ENCODE measurements around the gene SMCHD1.

Gene SMCHD1

DNA sequence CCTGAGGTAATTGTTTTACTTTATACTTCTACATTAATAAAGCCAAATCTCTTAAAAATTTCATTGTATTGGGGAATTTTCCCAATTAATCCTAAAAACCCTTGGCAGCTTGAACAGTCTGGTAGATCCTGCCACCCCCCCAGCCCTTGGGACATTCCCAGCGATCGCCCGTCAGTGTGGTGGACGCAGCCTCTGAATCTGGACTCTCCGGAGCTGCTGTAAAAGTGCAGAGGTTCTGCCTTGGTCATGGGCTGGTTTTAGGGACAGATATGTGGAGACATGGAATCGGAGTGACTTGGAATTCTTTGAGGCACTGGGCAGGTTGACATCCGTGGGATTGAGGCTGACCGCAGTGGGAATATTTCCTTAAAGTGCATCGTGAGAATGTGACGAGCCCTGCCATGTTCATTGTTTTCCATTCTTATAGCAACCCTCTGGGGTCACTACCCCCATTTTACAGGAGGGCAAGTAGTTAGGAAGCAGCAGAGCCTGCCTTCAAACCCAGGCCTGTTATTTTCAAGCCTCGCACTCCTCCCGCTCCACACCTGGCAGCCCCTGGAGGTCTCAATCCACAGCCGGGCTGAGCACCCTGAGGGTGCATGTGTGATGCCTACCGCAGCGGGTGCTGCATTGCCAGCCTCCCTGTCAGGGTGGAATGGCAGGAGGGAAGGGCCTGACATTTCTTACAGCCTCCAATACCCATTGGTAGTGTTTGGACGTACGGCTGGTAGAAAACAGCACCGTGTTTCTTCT, 197.8 kb downstream of the SMCHD1 start:
- no peak for DNase-seq (ENCODE audit: low spot score)

DNA sequence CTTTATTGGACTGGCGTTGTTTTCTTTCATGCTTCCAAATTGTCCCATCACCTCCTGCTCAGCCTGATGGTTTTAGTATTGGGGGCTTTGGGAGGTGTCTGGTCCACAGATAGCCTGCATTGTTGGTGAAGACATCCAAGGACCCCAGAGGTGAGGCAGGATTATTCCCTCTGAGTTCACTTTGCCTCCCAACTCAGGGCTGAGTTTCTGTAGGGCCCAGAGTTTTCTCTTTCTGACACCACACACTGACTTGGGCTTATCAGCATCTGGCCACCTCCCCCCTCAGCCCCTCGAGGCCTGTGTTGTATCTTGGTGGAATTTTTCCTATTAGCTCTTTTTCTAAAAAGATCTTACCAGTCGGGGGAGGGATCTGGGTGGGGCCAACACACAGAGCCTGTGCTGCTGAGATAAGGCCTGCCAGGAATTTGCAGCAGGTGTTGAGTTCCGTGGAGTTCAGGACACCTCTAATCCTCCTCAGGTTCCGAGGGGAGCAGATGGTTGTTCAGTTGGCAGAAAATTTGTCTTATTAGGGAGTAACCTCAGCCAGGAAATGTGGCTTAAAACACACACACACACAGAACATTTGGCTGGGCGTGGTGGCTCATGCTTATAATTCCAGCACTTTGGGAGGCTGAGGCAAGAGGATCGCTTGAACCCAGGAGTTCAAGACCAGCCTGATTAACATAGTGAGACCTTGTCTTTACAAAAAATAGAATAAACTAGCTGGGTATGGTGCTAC, 198.6 kb downstream of the SMCHD1 start:
- no peak for DNase-seq (ENCODE audit: low spot score)

Measured in NAMALWA (cell line).